SK-N-SH treated with all-trans-retinoic acid at 6 μM for 48 hours (cell line): ENCODE measurements around the gene ASTN1.

Source experiments
- ATAC-seq: fragments of 200-7000 bp; cut with Tn5 transposase; 3 replicates; pipeline ENCODE4 v1.9.1; 2020; ENCODE audit warnings: mild to moderate bottlenecking, moderate library complexity
- ARNTL ChIP-seq: fragments of 450-650 bp; formaldehyde crosslinking; IDR thresholded peaks from 2 replicates; pipeline ENCODE4 v1.5.0; 2020; ENCODE audit warnings: low read depth, mild to moderate bottlenecking, moderate library complexity, borderline replicate concordance
- BACH2 ChIP-seq: fragments of 250-450 bp; sonication (Bioruptor Pico); IDR thresholded peaks from 2 replicates; pipeline ENCODE4 v1.9.0; 2021; ENCODE audit warnings: mild to moderate bottlenecking, borderline replicate concordance
- CSDC2 ChIP-seq: fragments of 250-450 bp; sonication (Bioruptor Pico); IDR thresholded peaks from 2 replicates; pipeline ENCODE4 v1.5.0; 2020; ENCODE audit warnings: mild to moderate bottlenecking, moderate library complexity
- ISL1 ChIP-seq: fragments of 250-450 bp; sonication (Bioruptor Pico); IDR thresholded peaks from 2 replicates; pipeline ENCODE4 v2.1.2; 2022; ENCODE audit warnings: mild to moderate bottlenecking, moderate library complexity
- PPARA ChIP-seq: fragments of 250-450 bp; sonication (Bioruptor Pico); IDR thresholded peaks from 2 replicates; pipeline ENCODE4 v1.5.0; 2020; ENCODE audit warnings: mild to moderate bottlenecking, borderline replicate concordance
- RARB ChIP-seq: fragments of 250-450 bp; sonication (Bioruptor Pico); IDR thresholded peaks from 2 replicates; pipeline ENCODE4 v1.8.0; 2021; ENCODE audit warnings: mild to moderate bottlenecking, moderate library complexity
- SNAI2 ChIP-seq: fragments of 250-450 bp; sonication (Bioruptor Pico); IDR thresholded peaks from 2 replicates; pipeline ENCODE4 v1.5.0; 2020; ENCODE audit warnings: mild to moderate bottlenecking, moderate library complexity
- TCF4 ChIP-seq: fragments of 250-450 bp; sonication (Bioruptor Pico); IDR thresholded peaks from 2 replicates; pipeline ENCODE4 v1.8.0; 2021; ENCODE audit warnings: mild to moderate bottlenecking, moderate library complexity, borderline replicate concordance
- ZC3H10 ChIP-seq: fragments of 250-450 bp; sonication (Bioruptor Pico); IDR thresholded peaks from 2 replicates; pipeline ENCODE4 v1.5.1; 2021; ENCODE audit warnings: mild to moderate bottlenecking, moderate library complexity
- ZFP3 ChIP-seq: fragments of 250-450 bp; sonication (Bioruptor Pico); IDR thresholded peaks from 2 replicates; pipeline ENCODE4 v1.5.0; 2020; ENCODE audit warnings: mild to moderate bottlenecking, moderate library complexity
- ZFP30 ChIP-seq: fragments of 450-650 bp; formaldehyde crosslinking; IDR thresholded peaks from 2 replicates; pipeline ENCODE4 v1.5.0; 2022; ENCODE audit warnings: mild to moderate bottlenecking, moderate library complexity
- ZNF70 ChIP-seq: fragments of 450-650 bp; formaldehyde crosslinking; IDR thresholded peaks from 2 replicates; pipeline ENCODE4 v1.5.0; 2020; ENCODE audit warnings: mild to moderate bottlenecking, moderate library complexity
- ZNF8 ChIP-seq: fragments of 450-650 bp; formaldehyde crosslinking; IDR thresholded peaks from 2 replicates; pipeline ENCODE4 v1.5.0; 2020; ENCODE audit warnings: mild to moderate bottlenecking, moderate library complexity
- TF ChIP-seq, protein P1 (sequence below): fragments of 250-450 bp; sonication (Bioruptor Pico); IDR thresholded peaks from 2 replicates; pipeline ENCODE4 v1.5.1; 2020; ENCODE audit warnings: low read depth, mild to moderate bottlenecking, moderate library complexity
- TF ChIP-seq, protein P2 (sequence below): fragments of 250-450 bp; sonication (Bioruptor Pico); IDR thresholded peaks from 2 replicates; pipeline ENCODE4 v1.8.0; 2020; ENCODE audit warnings: mild to moderate bottlenecking, moderate library complexity, borderline replicate concordance
- TF ChIP-seq, protein P3 (sequence below): fragments of 250-450 bp; sonication (Bioruptor Pico); IDR thresholded peaks from 2 replicates; pipeline ENCODE4 v1.5.0; 2020; ENCODE audit warnings: mild to moderate bottlenecking, moderate library complexity
- TF ChIP-seq, protein P4 (sequence below): fragments of 250-450 bp; sonication (Bioruptor Pico); IDR thresholded peaks from 2 replicates; pipeline ENCODE4 v1.8.0; 2021; ENCODE audit warnings: low read depth, mild to moderate bottlenecking, moderate library complexity, borderline replicate concordance

The ASTN1 gene

DNA sequence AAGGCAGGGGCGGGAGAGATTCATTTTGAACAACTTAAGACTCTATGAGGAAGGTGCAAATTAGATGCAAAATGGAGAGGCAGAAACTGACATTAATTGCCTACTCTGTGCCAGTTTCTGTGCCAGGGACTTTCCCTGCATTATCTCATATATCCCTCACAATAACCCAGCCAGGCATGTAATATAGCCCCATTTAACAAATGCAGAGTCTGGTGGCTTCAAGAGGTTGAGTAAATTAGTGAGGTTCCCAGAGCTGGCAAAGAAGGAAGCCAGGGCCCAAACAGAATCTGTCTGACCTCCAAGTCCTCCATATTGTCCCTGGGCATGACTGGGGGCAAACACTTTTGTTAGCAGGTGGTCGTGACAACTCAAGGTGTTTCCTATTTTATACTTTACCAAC is 199.8 kb downstream of the ASTN1 start:
- no peak for ATAC-seq
- no peak for TF ChIP-seq ZC3H10
- TF ChIP-seq CSDC2 (CRISPR knock-in tag): no peak
- TF ChIP-seq, protein P1, sequence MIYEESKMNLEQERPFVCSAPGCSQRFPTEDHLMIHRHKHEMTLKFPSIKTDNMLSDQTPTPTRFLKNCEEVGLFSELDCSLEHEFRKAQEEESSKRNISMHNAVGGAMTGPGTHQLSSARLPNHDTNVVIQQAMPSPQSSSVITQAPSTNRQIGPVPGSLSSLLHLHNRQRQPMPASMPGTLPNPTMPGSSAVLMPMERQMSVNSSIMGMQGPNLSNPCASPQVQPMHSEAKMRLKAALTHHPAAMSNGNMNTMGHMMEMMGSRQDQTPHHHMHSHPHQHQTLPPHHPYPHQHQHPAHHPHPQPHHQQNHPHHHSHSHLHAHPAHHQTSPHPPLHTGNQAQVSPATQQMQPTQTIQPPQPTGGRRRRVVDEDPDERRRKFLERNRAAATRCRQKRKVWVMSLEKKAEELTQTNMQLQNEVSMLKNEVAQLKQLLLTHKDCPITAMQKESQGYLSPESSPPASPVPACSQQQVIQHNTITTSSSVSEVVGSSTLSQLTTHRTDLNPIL (CRISPR knock-in tag): no peak
- no peak for TF ChIP-seq ISL1
- TF ChIP-seq TCF4 (CRISPR knock-in tag): no peak
- TF ChIP-seq, all 23 proteins: peak for 0

DNA sequence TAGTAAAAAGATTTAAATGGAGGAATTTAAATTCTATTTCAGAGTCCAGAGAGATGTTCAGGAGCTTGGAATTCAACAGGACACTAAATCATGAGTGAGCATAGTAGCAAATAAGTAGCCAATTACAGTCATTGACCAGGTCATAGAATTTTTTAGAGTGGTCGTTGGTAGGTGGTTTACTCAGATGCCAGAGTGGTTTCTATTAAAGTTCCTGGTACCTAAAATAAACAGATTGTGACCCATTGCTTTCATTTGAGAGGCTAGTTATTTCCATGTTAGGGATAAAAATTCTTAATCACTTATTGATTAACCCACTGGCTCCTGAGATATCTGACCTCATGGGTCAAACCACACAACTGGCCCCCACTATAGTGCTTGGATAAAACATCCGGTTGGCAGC is 201.3 kb downstream of the ASTN1 start:
- ATAC-seq: no peak
- TF ChIP-seq, protein P1 (CRISPR knock-in tag): no peak
- TF ChIP-seq ARNTL (CRISPR knock-in tag) (no peak), SNAI2 (CRISPR knock-in tag) (no peak), ZFP30 (CRISPR knock-in tag) (no peak)
- TF ChIP-seq, all 23 proteins: peak for 0

DNA sequence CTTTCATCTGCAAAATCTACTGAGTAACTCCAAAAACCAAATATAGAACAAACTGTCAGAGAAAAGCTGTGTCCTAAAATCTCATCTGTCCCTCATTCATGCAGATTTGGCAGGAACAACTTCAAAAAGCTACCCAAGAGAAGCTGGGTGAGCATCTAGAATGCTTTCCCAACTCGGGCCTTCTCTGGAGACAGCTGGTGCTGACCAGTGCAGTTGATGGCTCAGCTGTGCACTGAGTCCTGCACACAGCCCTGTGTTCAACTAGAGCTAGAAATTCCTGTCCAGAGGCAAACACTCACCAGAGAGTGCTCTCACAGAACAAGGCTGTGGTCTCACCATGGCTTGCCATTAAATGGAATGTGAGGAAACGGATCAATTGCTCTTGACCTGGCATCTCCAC is 202.8 kb downstream of the ASTN1 start:
- no peak for ATAC-seq
- TF ChIP-seq, protein P2, sequence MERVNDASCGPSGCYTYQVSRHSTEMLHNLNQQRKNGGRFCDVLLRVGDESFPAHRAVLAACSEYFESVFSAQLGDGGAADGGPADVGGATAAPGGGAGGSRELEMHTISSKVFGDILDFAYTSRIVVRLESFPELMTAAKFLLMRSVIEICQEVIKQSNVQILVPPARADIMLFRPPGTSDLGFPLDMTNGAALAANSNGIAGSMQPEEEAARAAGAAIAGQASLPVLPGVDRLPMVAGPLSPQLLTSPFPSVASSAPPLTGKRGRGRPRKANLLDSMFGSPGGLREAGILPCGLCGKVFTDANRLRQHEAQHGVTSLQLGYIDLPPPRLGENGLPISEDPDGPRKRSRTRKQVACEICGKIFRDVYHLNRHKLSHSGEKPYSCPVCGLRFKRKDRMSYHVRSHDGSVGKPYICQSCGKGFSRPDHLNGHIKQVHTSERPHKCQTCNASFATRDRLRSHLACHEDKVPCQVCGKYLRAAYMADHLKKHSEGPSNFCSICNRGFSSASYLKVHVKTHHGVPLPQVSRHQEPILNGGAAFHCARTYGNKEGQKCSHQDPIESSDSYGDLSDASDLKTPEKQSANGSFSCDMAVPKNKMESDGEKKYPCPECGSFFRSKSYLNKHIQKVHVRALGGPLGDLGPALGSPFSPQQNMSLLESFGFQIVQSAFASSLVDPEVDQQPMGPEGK (CRISPR knock-in tag): no peak
- TF ChIP-seq ARNTL (CRISPR knock-in tag) (no peak), ZNF8 (CRISPR knock-in tag) (no peak), ZNF70 (CRISPR knock-in tag) (no peak), ZFP3 (CRISPR knock-in tag) (no peak), PPARA (no peak)
- TF ChIP-seq, protein P3, sequence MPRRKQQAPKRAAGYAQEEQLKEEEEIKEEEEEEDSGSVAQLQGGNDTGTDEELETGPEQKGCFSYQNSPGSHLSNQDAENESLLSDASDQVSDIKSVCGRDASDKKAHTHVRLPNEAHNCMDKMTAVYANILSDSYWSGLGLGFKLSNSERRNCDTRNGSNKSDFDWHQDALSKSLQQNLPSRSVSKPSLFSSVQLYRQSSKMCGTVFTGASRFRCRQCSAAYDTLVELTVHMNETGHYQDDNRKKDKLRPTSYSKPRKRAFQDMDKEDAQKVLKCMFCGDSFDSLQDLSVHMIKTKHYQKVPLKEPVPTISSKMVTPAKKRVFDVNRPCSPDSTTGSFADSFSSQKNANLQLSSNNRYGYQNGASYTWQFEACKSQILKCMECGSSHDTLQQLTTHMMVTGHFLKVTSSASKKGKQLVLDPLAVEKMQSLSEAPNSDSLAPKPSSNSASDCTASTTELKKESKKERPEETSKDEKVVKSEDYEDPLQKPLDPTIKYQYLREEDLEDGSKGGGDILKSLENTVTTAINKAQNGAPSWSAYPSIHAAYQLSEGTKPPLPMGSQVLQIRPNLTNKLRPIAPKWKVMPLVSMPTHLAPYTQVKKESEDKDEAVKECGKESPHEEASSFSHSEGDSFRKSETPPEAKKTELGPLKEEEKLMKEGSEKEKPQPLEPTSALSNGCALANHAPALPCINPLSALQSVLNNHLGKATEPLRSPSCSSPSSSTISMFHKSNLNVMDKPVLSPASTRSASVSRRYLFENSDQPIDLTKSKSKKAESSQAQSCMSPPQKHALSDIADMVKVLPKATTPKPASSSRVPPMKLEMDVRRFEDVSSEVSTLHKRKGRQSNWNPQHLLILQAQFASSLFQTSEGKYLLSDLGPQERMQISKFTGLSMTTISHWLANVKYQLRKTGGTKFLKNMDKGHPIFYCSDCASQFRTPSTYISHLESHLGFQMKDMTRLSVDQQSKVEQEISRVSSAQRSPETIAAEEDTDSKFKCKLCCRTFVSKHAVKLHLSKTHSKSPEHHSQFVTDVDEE (CRISPR knock-in tag): no peak

DNA sequence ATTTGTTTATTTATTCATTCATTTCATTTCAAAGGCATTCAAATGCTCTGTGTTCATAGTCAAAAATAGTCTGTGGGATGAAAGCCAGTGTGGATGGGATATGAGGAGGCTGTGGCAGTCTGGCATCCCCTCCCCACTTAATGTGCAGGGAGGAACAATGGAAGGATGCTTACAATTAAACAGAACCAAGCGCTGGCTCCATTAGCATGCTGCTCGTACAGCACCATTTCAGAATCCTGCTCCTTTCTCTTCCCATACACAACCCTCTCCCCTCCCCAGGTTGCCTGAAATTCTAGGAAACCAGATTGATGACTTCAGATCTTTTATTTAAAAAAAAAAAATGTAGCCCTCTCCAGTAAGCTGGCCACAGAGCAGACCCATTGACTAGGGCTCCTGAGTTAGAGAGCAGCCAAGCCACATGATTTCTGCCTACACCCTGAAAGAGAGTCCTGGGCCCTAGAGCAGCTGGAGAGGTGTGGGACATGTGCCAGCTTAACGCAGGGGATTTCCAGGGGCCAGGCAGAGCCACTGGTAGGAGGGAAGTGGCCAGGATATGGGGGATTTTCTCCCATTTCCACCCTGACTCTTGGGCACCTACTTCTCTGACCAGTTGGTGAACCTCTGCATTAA is 205.2 kb downstream of the ASTN1 start:
- TF ChIP-seq ZFP30 (CRISPR knock-in tag) (no peak), ZNF8 (CRISPR knock-in tag) (no peak), RARB (no peak), ARNTL (CRISPR knock-in tag) (no peak)
- TF ChIP-seq, all 23 proteins: peak for 0
- ATAC-seq: no peak

DNA sequence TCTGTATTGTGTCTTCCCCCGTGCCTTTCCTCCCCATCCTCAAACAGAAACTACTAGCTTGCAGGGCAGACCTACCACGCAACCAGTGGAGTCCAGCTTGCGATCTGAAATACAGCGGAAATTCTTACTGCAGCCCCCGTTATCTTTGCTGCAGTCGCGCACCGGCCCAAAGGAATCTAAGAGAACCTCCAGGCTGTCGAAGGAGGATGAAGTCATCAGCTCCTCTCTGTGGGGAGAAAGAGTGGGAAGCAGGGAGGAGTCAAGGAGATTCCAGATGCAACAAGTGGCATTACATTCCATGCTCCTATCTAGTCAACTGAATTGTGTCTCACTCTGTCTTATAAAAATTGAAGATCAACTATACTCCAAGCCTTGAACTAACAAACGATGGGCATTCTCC is 206.9 kb downstream of the ASTN1 start:
- ATAC-seq: no peak
- TF ChIP-seq RARB: no peak

DNA sequence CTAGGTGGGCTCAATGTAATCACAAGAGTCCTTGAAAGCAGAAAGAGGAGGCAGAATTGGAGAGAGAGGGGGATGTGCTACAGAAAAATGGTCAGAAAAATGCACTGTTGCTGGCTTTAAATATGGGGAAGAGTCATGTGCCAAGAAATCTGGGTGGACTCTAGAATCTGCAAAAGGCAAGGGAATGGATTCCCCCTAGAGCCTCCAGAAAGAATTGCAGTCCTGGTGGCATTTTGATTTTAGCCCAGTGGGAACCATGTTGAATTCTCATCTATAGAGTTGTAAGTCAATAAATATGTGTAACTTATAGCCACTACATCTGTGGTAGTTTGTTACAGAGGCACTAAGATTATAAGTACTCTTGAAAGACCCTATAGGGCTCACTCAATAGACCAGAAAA is 210.3 kb downstream of the ASTN1 start:
- no peak for ATAC-seq
- TF ChIP-seq ARNTL (CRISPR knock-in tag) (no peak), BACH2 (CRISPR knock-in tag) (no peak), ZNF70 (CRISPR knock-in tag) (no peak), ISL1 (no peak), CSDC2 (CRISPR knock-in tag) (no peak), ZNF8 (CRISPR knock-in tag) (no peak)
- TF ChIP-seq, protein P1 (CRISPR knock-in tag): no peak
- TF ChIP-seq, protein P4, sequence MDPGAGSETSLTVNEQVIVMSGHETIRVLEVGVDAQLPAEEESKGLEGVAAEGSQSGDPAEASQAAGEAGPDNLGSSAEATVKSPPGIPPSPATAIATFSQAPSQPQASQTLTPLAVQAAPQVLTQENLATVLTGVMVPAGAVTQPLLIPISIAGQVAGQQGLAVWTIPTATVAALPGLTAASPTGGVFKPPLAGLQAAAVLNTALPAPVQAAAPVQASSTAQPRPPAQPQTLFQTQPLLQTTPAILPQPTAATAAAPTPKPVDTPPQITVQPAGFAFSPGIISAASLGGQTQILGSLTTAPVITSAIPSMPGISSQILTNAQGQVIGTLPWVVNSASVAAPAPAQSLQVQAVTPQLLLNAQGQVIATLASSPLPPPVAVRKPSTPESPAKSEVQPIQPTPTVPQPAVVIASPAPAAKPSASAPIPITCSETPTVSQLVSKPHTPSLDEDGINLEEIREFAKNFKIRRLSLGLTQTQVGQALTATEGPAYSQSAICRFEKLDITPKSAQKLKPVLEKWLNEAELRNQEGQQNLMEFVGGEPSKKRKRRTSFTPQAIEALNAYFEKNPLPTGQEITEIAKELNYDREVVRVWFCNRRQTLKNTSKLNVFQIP: no peak
- TF ChIP-seq, protein P3 (CRISPR knock-in tag): no peak
